Left lung (tissue), 10 donors: ENCODE data around the gene NXN. TPM values are rescaled to one million over a fixed set of nuclear protein-coding genes. Genes with fewer than 3 reads are reported as not detected.

ENCODE experiments used
- ATAC-seq: fragments of 200-7000 bp; cut with Tn5 transposase; one replicate; pipeline ENCODE4 v1.9.1; 2020; ENCODE audit warnings: moderate library complexity
- DNase-seq, 4 donors: peaks; one replicate each; pipeline ENCODE4 v3.0.0-alpha.2; 2013 to 2020
- H3K27ac ChIP-seq, 2 donors: fragments of 200-600 bp; sonication (generic) in 1 of 2; one replicate each; pipeline versions ENCODE4 v1.5.0 to v1.8.0; 2020 to 2021
- H3K27me3 ChIP-seq, 2 donors: fragments of 200-600 bp; sonication (generic) in 1 of 2; one replicate each; pipeline versions ENCODE4 v1.5.0 to v1.8.0; 2020 to 2021
- H3K36me3 ChIP-seq, 2 donors: fragments of 200-600 bp; sonication (generic) in 1 of 2; one replicate each; pipeline versions ENCODE4 v1.5.0 to v1.8.0; 2020 to 2021
- H3K4me1 ChIP-seq, 2 donors: fragments of 200-600 bp; one replicate each; pipeline ENCODE4 v1.8.0; 2021
- H3K4me3 ChIP-seq, 2 donors: fragments of 200-600 bp; sonication (generic) in 1 of 2; one replicate each; pipeline versions ENCODE4 v1.5.0 to v1.8.0; 2020 to 2021; ENCODE audit warnings: mild to moderate bottlenecking in 1 of 2
- H3K9me3 ChIP-seq, 2 donors: fragments of 200-600 bp; sonication (generic) in 1 of 2; one replicate each; pipeline versions ENCODE4 v1.5.0 to v1.8.0; 2020 to 2021
- intact Hi-C, 2 donors: fragments of 100-400 bp; cut with DNase I; formaldehyde crosslinking; loops; one replicate each; pipeline versions ENCODE4 v1.11.2 to v1.14.2; 2022
- polyA plus RNA-seq, 6 donors: library from polyadenylated mRNA; unstranded; fragments of 120-200 nt; gene quantifications; one replicate each; pipeline ENCODE4 v1.2.1, GENCODE V29; 2013; ENCODE audit not compliant: insufficient read length in 6 of 6
- total RNA-seq, 2 donors: library from RNA; stranded (reverse); fragmentation: NEBNext Ultra II Directional; extraction: Animal tissue kit (Norgen Biotek cat#: 25700); gene quantifications; one replicate each; pipeline ENCODE4 v1.2.1, GENCODE V29; 2021
- TF ChIP-seq, protein P1 (sequence below), 2 donors: fragments of 200-600 bp; sonication (generic) in 1 of 2; IDR thresholded peaks; one replicate each; pipeline versions ENCODE4 v1.5.0 to v1.8.0; 2021; ENCODE audit warnings: antibody characterized with exemption in 2 of 2
- donor health status: DM: no; HTN: yes; CAD: no.
- donor health status: DM: no; HTN: no; CAD: no.

NXN gene
- total and polyA plus RNA-seq, 8 donors = 33.8 to 59.1 (median 55.1) TPM

DNA sequence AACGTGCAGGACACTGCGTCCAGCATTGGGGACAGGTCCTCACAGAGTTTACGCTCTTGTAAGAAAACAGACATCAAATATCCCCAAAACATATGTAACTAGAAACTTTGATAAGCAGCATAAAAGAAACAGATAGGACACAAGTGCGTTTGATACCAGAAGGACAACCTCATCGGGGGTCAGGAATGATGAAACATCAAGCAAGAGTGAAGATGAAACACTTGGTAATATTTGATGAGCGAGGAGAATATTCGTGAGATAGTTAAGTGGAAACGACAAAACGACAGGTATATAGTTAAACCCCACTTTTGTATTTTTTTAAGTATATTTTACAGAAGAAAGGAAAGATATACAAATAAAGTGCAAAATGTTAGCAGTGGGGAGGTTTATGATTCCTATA is 55.9 kb downstream of the NXN start:
- H3K4me3 ChIP-seq = no peak overlapping the region
- peaks cover 7 to 17% of the 10 kb centered on the region in 2 donors for H3K4me1 ChIP-seq
- H3K9me3 ChIP-seq = no peaks in the 10 kb centered on the region
- no peak for DNase-seq
- intact Hi-C loops = no loop called here
- no peak overlapping the region for H3K27ac ChIP-seq
- H3K36me3 ChIP-seq = no peaks in the 10 kb centered on the region
- ATAC-seq = no peak
- TF ChIP-seq, protein P1, sequence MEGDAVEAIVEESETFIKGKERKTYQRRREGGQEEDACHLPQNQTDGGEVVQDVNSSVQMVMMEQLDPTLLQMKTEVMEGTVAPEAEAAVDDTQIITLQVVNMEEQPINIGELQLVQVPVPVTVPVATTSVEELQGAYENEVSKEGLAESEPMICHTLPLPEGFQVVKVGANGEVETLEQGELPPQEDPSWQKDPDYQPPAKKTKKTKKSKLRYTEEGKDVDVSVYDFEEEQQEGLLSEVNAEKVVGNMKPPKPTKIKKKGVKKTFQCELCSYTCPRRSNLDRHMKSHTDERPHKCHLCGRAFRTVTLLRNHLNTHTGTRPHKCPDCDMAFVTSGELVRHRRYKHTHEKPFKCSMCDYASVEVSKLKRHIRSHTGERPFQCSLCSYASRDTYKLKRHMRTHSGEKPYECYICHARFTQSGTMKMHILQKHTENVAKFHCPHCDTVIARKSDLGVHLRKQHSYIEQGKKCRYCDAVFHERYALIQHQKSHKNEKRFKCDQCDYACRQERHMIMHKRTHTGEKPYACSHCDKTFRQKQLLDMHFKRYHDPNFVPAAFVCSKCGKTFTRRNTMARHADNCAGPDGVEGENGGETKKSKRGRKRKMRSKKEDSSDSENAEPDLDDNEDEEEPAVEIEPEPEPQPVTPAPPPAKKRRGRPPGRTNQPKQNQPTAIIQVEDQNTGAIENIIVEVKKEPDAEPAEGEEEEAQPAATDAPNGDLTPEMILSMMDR (IDR thresholded peaks at IDR 0.05) = no peak
- no peaks in the 10 kb centered on the region for H3K27me3 ChIP-seq

DNA sequence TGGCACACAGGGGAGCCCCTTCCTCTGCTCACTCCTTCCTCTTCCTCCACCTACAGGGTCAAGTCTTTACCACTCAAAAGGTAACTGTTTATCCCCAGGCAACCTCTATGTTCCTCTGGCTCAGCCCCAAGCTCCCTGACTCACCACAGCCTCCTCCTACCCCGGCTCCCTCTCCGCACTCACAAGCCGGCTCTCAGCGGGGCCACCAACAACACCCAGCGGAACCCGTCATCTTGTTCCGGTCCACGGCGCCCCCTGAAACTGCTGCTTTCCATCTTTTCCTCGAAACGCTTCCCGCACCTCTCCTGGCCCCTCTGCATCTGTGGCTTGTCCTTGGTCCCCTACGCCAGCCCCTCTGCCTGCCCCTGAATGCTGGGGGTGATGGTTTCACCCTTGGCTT is 58.4 kb downstream of the NXN start:
- TF ChIP-seq, protein P1 (IDR thresholded peaks at IDR 0.05) = no peak
- no peaks in the 10 kb centered on the region for H3K36me3 ChIP-seq
- peaks cover 0 to 7% of the 10 kb centered on the region in 2 donors for H3K4me1 ChIP-seq
- H3K27ac ChIP-seq = no peak overlapping the region
- H3K9me3 ChIP-seq = no peaks in the 10 kb centered on the region
- no peak overlapping the region for H3K4me3 ChIP-seq
- DNase-seq (peak in 1 of 4 donors; percentile 77), ATAC-seq (peak; percentile 17)
- intact Hi-C loops = no loop called here
- no peaks in the 10 kb centered on the region for H3K27me3 ChIP-seq

DNA sequence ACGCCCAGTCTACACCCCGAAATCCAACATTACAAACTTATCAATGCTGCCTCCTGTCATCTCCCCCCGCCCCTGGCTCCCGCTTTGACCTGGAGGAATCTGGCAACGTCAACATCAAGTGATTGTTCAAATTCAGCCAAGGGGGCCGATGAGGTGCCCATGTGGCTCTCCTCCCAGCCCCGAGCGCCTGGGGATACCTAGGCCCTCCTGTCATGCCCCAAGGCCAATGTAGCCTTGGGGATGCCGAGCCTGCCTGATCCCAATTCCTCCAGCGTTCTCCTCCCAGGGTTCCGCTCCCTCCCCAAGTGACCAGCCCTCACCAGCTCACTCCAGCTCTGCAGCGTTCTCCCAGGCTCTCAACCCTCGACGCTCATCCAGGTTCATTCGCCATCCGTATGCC is 59.4 kb downstream of the NXN start:
- H3K9me3 ChIP-seq = no peaks in the 10 kb centered on the region
- H3K27ac ChIP-seq = no peak overlapping the region
- no peak overlapping the region for H3K4me3 ChIP-seq
- H3K27me3 ChIP-seq = no peaks in the 10 kb centered on the region
- no peak for ATAC-seq
- DNase-seq = peak in 1 of 4 donors; percentile 43
- TF ChIP-seq, protein P1 (IDR thresholded peaks at IDR 0.05) = no peak
- H3K4me1 ChIP-seq = peaks cover 0 to 16% of the 10 kb centered on the region in 2 donors
- no peaks in the 10 kb centered on the region for H3K36me3 ChIP-seq
- intact Hi-C loops = no loop called here

DNA sequence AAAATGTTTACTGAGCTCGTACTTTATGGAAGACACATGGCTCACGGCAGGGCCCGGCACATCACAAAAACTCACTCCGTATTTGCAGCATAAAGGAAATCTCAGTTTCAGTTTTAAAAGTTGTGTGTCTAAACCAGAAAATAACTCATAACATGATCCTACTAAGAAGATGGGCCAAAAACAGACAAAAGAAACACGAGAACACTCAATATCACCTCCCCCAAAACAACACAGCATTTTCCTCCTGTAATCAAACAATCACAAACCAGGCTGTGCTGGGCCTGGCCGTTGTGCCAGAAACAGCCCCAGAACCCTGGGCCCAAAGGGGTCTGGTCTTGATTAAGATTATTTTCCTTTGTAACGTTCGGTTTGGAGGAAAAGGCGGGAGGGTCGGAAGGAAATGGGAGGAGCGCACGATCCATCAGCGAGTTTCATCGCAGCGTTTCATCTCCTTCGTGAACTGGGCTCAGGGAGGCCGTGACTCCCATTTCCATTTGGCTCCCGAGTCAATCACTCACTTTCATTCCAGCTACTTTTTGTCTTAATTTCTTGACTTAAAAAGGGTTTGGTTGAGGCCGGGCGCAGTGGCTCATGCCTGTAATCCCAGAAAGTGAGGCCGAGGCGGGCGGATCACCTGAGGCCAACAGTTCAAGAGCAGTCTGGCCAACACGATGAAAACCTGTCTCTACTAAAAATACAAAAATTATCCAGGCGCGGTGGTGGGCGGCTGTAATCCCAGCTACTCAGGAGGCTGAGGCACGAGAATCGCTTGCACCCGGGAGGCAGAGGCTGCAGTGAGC is 61.4 kb downstream of the NXN start:
- Histone ChIP-seq H3K27me3 (no peaks in the 10 kb centered on the region), H3K4me3 (no peak overlapping the region), H3K36me3 (no peaks in the 10 kb centered on the region), H3K27ac (peak overlapping the region; percentile 55 to 69), H3K4me1 (peaks cover 0 to 16% of the 10 kb centered on the region in 2 donors), H3K9me3 (no peaks in the 10 kb centered on the region)
- intact Hi-C loops = no loop called here
- peak in 1 of 4 donors; percentile 62 for DNase-seq
- ATAC-seq = no peak
- TF ChIP-seq, protein P1 (IDR thresholded peaks at IDR 0.05) = no peak

DNA sequence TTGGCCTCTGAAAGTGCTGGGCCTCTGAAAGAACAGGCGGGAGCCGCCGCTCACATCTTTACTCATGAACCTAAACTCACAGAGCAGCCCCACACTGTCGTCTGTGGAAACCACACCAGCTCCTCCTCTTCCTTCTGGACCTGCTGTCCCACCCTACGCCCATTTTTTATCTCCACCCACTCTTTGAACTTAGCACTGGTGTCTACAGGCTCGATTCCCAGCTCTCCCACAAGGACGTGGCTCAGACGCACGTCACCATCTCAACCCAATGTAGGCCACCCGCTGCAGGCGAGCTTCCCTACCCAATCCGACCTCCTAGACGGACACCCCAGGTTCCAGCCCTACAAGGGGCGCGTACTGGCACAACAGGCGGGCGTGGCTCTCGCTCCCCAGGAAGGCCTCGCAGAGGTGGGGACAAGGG is 62.2 kb downstream of the NXN start:
- Histone ChIP-seq H3K9me3 (no peaks in the 10 kb centered on the region), H3K27me3 (no peaks in the 10 kb centered on the region), H3K4me1 (peaks cover 0 to 16% of the 10 kb centered on the region in 2 donors), H3K36me3 (no peaks in the 10 kb centered on the region), H3K27ac (peak overlapping the region; percentile 55 to 69), H3K4me3 (no peak overlapping the region)
- DNase-seq = peak in 1 of 4 donors; percentile 53
- intact Hi-C loops = no loop called here
- TF ChIP-seq, protein P1 (IDR thresholded peaks at IDR 0.05) = no peak
- peak; percentile 10 for ATAC-seq
